ENCODE data around the gene RANBP9.

RANBP9 gene

GRCh38 chr6:13711733-13712598 lies at the start of gene RANBP9:
TSS of gene RANBP9 (minus strand) at chr6:13711835. CDS start at chr6:13711505, 330 bp downstream.
- DNase-seq (ENCODE audit: low read depth) = peak; percentile 83

GRCh38 chr6:13760307-13761304 lies 49.0 kb upstream of the RANBP9 start:
- no peak for DNase-seq (ENCODE audit: low read depth)

GRCh38 chr6:13759025-13759424 lies 47.4 kb upstream of the RANBP9 start:
- DNase-seq (ENCODE audit: low read depth) = no peak

GRCh38 chr6:13754644-13755043 lies 43.0 kb upstream of the RANBP9 start:
- no peak for DNase-seq (ENCODE audit: low read depth)

DNA sequence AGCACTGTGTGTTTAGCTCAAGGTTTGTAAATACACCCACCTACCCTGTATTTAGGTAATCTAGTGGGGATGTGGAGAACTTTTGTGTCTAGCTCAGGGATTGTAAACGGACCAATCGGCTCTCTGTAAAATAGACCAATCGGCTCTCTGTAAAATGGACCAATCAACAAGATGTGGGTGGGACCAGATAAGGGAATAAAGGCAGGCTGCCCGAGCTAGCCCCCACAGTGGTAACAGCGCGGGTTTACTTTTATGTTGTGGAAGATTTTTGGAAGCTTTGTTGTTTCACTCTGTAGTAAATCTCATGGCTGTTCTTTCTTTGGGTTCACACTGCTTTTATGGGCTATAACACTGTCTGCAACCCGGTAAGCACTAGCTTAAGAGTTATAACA lies 32.1 kb upstream of the RANBP9 start:
- no peak for DNase-seq (ENCODE audit: low read depth)

DNA sequence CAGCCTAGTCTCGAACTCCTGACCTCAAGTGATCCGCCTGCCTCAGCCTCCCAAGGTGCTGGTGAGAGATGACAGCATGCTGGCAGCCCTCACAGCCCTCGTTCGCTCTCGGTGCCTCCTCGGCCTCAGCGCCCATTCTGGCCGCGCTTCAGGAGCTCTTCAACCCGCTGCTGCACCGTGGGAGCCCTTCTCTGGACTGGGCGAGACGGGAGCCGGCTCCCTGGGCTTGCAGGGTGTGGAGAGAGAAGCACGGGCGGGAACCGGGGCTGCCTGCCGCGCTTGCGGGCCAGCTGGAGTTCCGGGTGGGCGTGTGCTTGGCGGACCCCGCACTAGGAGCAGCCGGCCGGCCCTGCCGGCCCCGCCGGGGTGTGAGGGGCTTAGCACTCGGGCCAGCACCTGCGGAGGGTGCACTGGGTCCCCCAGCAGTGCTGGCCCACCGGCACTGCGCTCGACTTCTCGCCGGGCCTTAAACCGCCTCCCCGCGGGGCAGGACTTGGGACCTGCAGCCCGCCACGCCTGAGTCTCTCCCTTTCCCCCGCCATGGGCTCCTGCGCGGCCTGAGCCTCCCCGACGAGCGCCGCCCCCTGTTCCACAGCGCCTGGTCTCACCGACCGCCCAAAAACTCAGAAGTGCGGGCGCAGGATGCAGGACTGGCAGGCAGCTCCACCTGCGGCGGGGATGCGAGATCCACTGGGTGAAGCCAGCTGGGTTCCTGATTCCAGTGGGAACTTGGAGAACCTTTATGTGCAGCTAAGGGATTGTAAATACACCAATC lies 31.5 kb upstream of the RANBP9 start:
- no peak for DNase-seq (ENCODE audit: low read depth)

DNA sequence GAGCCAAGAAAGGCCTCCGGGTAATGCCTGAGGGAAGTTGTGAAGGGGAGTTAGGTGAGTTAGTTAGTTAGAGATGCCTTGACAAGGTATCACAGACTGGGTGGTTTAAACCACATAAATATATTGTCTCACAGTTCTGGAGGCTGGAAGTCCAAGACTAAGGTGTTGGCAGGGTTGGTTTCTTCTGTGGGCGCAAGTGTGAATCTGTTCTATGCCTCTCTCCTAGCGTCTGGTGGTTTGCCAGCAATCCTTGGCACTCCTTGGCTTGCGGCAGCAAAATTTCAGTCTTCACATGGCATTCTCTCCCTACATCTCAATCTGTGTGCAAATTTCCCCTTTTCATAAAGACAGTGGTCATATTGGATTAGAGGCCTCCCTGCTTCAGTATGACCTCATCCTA lies 29.7 kb upstream of the RANBP9 start:
- no peak for DNase-seq (ENCODE audit: low read depth)

- no peak for DNase-seq (ENCODE audit: low read depth)
Observed at GRCh38 chr6:13735031-13735430, 23.4 kb upstream of the RANBP9 start.

GRCh38 chr6:13733178-13733887 lies 21.7 kb upstream of the RANBP9 start:
- no peak for DNase-seq (ENCODE audit: low read depth)

DNA sequence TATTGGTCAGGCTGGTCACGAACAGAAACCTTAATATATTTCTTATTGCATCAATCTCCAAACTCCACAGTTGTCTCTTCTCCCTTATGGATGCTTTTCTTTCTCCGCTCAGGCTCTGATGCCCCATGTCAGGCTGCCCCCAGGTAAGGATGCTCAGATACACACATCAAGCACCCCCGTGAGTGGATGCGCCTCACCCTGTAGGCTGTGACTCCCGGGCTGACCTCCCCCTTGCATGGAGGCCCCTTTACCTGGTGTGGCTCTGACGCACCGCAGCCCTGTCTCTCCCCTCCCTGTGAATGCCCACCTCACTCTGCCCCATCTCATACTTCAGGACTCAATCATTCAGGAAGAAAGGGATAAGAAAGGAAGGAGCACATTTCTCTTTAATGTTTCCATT lies 19.1 kb upstream of the RANBP9 start:
- DNase-seq (ENCODE audit: low read depth) = no peak

GRCh38 chr6:13729891-13730290 lies 18.3 kb upstream of the RANBP9 start:
- no peak for DNase-seq (ENCODE audit: low read depth)

DNA sequence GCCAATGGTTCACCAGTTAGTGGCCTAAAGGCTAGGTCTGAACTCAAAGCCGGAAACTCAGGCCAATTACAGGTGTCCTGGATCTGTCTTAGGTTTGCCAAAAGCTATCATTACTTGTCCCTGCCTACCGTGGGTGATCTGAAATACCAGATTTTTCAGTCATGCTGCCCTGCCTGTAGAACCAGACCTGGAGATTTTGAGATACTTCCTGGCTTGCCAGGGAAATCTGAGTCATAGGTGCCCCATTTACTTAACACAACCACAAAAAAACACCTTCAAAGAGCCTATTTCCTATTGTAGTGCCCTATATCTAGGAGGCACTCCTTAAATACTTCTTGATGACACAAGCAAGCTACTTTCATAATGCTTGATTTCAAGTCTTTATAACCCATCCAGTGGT lies 13.9 kb upstream of the RANBP9 start:
- DNase-seq (ENCODE audit: low read depth) = no peak

- no peak for DNase-seq (ENCODE audit: low read depth)
Observed at GRCh38 chr6:13725052-13725451, 13.4 kb upstream of the RANBP9 start.

GRCh38 chr6:13724182-13724581 lies 12.5 kb upstream of the RANBP9 start:
- no peak for DNase-seq (ENCODE audit: low read depth)

DNA sequence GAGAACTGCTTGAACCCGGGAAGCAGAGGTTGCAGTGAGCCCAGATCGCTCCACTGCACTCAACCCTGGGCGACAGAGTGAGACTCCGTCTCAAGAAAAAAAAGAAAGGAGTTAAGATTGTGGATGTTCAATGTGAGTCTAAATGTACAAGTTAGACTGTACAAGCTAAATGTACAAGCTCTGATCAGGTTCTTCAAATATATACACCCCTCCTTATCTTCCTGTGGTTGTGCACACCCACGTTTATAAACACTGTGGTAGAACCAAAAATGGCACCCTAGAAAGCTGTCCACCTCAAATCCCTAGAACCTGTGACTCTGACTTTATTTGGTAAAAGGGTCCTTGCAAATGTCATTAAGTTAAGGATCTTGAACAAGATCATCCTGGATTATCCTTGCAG lies 11.2 kb upstream of the RANBP9 start:
- no peak for DNase-seq (ENCODE audit: low read depth)

GRCh38 chr6:13718123-13718458 lies 6.5 kb upstream of the RANBP9 start:
- DNase-seq (ENCODE audit: low read depth) = no peak

DNA sequence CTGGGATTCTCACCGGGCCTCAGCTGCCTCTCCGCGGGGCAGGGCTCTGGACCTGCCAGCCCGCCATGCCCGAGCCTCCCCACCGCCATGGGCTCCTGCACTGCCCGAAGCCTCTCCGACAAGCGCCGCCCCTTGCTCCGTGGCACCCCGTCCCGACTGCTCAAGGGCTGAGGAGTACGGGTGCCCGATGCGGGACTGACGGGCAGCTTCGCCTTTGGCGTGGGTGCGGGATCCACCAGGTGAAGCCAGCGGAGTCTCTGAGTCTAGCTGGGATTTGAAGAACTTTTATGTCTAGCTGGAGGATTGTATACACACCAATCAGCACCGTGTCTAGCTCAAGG lies 5.3 kb upstream of the RANBP9 start:
- DNase-seq (ENCODE audit: low read depth) = no peak

GRCh38 chr6:13716225-13716954 lies 4.8 kb upstream of the RANBP9 start:
- DNase-seq (ENCODE audit: low read depth) = no peak

- no peak for DNase-seq (ENCODE audit: low read depth)
Observed at GRCh38 chr6:13715444-13715883, 3.8 kb upstream of the RANBP9 start.

DNA sequence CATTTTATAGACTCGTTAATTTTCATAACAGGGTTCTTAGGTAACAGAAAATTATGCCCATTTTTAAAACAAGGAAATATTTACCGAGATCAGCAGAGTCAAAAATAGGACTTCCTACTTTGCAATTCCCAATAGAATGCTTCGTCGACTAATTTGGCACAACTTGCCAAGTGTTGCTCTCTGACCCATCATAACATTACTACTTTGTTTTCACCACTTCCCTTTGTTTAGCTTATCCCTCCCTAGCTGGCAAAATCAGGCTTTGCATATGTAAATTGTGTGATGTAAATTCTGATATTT lies 914 bp upstream of the RANBP9 start:
- no peak for DNase-seq (ENCODE audit: low read depth)

DNA sequence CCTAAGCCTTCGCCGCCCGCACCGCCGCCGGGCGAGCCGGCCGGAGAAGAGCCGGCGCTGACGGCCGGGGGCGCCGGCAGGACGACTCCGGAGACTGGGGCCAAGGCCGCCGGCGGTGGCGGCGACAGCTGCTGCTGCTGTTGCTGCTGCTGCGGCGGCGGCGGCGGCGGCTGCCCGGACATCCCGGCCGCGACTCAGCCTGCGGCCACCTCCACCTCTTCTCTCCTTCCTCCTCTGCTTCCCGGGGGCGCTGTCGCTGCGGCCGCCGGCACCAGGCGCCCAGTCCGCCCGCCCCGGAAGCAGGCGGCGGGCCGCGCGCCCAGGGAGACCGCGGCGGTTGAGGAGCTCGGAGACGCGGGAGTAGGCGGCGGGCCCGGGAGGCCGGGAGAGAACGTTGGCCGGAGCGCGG lies 307 bp downstream of the RANBP9 start:
- no peak for DNase-seq (ENCODE audit: low read depth)
